ENCODE results near the gene SLC11A2.

DNA sequence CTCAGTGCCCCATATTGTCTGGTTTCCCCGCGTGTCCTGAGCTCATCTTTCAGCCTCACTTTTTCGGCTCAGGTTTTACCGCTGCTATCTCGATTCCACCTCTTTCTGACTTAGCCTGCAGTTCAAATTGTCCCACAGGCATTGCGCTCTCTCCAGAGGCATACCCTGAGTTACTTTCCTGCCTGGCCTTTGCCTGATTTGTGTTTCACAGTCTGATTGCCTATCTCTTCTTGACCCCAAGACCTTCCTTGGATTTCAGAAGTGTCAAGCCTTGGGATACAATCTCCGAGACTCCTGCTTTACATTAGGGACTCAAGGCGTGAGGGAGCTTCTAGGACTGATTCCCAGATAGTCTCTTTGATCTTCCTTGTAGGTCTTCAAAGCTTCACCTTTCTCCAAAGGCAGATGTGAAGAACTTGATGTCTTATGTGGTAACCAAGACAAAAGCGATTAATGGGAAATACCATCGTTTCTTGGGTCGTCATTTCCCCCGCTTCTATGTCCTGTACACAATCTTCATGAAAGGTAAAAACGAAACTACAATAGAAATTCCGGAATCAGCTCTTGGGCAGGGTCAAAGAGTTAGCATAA is 22.6 kb upstream of the SLC11A2 start:
- TF ChIP-seq EP300 (IDR thresholded peaks at IDR 0.05) = no peak
- no peak for TF ChIP-seq POLR2A (IDR thresholded peaks at IDR 0.05)
